Mucosa of stomach (tissue), 1 donor: Measurements from ENCODE around the gene EPM2AIP1.
"Not testable (repeated sequence)": the region's sequence is repeated elsewhere in the genome, so short reads cannot be mapped to it uniquely, and the experiment has no call there.

ENCODE experiments used
- H3K27me3 ChIP-seq: one replicate; pipeline ENCODE4 v1.7.0; 2013; ENCODE audit warnings: mild to moderate bottlenecking, low read length; ENCODE audit not compliant: control insufficient read depth, insufficient read depth
- H3K36me3 ChIP-seq: one replicate; pipeline ENCODE4 v1.7.0; 2013; ENCODE audit warnings: low read length; ENCODE audit not compliant: control insufficient read depth, insufficient read depth
- H3K4me1 ChIP-seq: one replicate; pipeline ENCODE4 v1.7.0; 2013; ENCODE audit warnings: mild to moderate bottlenecking, low read length; ENCODE audit not compliant: control insufficient read depth, insufficient read depth
- H3K4me3 ChIP-seq: one replicate; pipeline ENCODE4 v1.7.0; 2013; ENCODE audit warnings: low read length
- H3K9ac ChIP-seq: one replicate; pipeline ENCODE4 v1.7.0; 2013; ENCODE audit warnings: mild to moderate bottlenecking, low read length, moderate library complexity
- H3K9me3 ChIP-seq: one replicate; pipeline ENCODE4 v1.7.0; 2013; ENCODE audit warnings: mild to moderate bottlenecking, low read length, moderate library complexity; ENCODE audit not compliant: control insufficient read depth
- donor health status: Pancreatic carcinoma.

The EPM2AIP1 gene

GRCh38 chr3:36959821-36960220, 33.1 kb downstream of the EPM2AIP1 start:
- Histone ChIP-seq H3K9ac (no peak overlapping the region), H3K27me3 (no peaks in the 10 kb centered on the region), H3K4me1 (peaks cover 12% of the 10 kb centered on the region), H3K9me3 (no peaks in the 10 kb centered on the region), H3K36me3 (no peaks in the 10 kb centered on the region), H3K4me3 (no peak overlapping the region)

- Histone ChIP-seq H3K4me3 (no peak overlapping the region), H3K9me3 (no peaks in the 10 kb centered on the region), H3K4me1 (peaks cover 13% of the 10 kb centered on the region), H3K27me3 (no peaks in the 10 kb centered on the region), H3K9ac (no peak overlapping the region), H3K36me3 (no peaks in the 10 kb centered on the region)
Observed at GRCh38 chr3:36957862-36958686, 34.9 kb downstream of the EPM2AIP1 start.

DNA sequence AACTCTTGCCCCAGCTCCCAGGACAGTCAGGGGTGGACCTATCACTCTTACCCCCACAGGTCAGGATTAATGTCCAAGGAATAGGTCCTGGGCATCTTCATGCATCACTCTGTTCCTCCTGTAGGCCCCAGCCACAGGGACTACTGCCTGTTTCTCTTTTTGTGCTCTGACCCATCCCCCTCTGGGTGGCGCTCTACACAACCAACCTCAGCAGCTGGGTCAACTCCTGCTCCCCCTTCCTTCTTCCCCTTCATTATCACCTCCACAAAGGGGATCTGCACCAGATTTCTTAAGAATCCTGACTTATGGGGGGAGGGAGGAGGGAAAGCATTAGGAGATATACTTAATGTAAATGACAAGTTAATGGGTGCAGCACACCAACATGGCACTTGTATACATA, 35.9 kb downstream of the EPM2AIP1 start:
- Histone ChIP-seq H3K27me3 (no peaks in the 10 kb centered on the region), H3K36me3 (no peaks in the 10 kb centered on the region), H3K4me1 (peaks cover 13% of the 10 kb centered on the region), H3K9ac (no peak overlapping the region), H3K9me3 (no peaks in the 10 kb centered on the region), H3K4me3 (no peak overlapping the region)

DNA sequence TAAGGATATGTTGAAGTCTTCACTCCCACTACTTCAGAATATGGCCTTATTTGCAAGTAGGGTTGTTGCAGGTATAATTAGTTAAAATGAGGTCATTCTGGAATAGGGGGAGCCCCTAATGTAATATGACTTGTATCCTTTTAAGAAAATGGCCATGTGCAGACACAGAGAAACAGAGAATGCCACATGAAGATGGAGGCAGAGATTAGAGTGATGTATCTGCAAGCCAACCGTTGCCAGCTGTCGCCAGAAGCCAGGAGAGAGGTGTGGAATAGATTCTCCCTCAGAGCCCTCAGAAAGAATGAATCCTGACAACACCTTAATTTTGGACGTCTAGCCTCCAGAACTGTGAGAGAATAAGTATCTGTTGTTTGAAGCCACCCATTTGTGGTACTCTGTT, 36.8 kb downstream of the EPM2AIP1 start:
- H3K27me3 ChIP-seq, result no peaks in the 10 kb centered on the region
- no peak overlapping the region for H3K4me3 ChIP-seq
- H3K9me3 ChIP-seq, result no peaks in the 10 kb centered on the region
- H3K4me1 ChIP-seq, result peaks cover 13% of the 10 kb centered on the region
- H3K9ac ChIP-seq, result no peak overlapping the region
- no peaks in the 10 kb centered on the region for H3K36me3 ChIP-seq

DNA sequence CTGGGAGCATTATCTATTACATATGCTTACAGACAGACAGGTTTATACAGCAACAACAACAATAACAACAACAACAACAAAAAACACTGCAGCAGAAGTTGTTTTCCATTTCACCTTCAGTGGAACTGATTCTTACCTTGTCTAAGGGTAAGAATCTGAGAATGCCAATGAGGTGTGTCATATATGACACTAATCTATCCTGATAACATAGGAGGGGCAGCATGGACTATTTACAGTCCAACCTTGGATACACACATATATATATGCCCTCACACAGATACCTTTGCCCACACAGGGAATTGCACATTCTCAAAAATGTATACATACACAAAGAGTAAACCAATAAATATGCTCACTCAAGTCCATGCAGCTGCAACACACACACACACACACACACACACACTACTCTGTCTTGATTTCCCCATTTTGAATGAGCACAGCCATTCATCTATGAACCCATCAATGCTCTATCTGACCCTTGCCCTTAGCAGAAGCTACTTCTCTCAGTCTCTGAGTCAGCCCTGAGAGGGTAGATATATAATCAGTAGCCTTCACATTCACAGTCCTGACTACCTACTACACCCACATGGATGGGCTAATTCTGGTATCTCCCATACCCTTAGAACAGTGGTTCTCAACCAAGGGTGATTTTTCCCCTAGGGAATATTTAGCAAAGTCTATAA, 38.3 kb downstream of the EPM2AIP1 start:
- Histone ChIP-seq H3K4me3 (no peak overlapping the region), H3K27me3 (no peaks in the 10 kb centered on the region), H3K4me1 (peaks cover 13% of the 10 kb centered on the region), H3K36me3 (no peaks in the 10 kb centered on the region), H3K9me3 (no peaks in the 10 kb centered on the region), H3K9ac (no peak overlapping the region)

GRCh38 chr3:36947814-36948213, 45.1 kb downstream of the EPM2AIP1 start:
- not testable (repeated sequence) for H3K9me3 ChIP-seq, H3K4me3 ChIP-seq, H3K36me3 ChIP-seq, H3K27me3 ChIP-seq, H3K4me1 ChIP-seq, H3K9ac ChIP-seq

DNA sequence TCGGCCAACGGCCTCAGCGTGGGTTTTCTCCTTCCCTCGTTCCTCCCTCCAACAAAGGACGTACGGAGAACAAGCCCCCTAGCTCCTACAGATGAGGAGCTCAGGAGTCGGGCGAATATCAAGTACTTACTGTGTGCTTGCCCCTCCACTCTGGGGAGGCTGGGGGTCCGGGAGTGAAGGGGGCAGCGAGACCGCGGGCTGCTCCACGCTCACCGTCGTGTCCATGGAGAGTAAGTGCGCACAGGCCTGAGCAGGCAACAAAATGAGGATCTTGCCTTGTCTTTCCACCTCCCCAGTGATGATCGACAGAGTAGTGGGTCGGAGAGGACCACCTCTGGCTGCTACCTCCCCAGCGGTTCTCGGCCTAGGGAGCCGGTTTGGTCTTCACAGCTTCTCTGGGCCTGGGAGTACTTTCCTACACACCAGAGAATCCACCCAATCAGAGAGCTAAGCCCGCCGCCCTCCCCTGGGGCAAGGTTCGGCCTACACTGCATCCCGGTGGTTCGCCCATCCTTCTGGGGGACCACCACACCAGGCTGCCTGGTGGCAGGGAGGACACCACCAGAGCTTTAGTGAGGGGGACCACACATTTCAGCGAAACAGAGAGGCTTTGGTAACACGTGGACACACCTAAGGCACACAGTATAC, 47.5 kb downstream of the EPM2AIP1 start:
- Histone ChIP-seq H3K4me3 (peak overlapping the region; percentile 80), H3K36me3 (no peaks in the 10 kb centered on the region), H3K4me1 (no peaks in the 10 kb centered on the region), H3K9ac (no peak overlapping the region), H3K9me3 (no peaks in the 10 kb centered on the region), H3K27me3 (no peaks in the 10 kb centered on the region)

DNA sequence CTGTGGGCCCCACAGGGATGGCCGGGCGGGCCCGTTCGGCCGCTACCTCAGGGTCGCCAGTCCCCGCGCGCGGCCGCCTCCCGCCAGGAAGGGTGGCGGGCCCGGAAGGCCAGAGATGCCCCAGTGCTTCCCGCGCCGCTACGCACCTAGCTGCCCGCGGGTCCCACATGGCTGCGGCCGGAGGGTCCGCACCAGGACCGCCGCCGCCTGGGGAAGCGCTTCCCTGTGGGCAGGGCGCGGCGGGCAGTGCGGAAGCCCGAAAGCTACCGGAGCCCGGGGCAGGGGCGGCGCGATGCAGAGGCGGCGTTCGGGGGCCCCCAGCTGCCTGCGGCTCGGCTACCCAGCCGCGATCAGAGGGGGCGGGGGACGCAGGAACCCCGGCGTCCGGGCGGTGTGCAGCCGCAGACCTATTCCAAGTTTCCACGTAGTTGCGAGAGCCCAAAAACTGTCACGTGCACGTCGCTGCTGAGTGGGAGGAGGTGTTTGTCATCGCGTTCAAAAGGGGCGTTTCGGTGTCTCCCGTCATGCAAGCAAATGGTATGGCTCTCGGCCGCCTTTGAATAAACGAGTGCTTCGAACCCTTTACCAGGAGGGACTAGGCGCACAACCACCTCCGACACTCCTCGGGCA, 48.2 kb downstream of the EPM2AIP1 start, which contains the start of gene TRANK1:
Gene TRANK1, minus strand, starts transcription at position 414 of the 630 bp plus-strand sequence. Its CDS starts 245 bp downstream, at position 169.
- peak within 1 kb of the TSS; percentile 83 for H3K9ac ChIP-seq
- peak within 1 kb of the TSS; percentile 80 for H3K4me3 ChIP-seq
- no peaks in the 10 kb centered on the region for H3K27me3 ChIP-seq
- H3K4me1 ChIP-seq, result no peaks in the 10 kb centered on the region
- no peaks in the 10 kb centered on the region for H3K9me3 ChIP-seq
- H3K36me3 ChIP-seq, result no peaks in the 10 kb centered on the region

- Histone ChIP-seq H3K9me3 (no peaks in the 10 kb centered on the region), H3K4me1 (no peaks in the 10 kb centered on the region), H3K36me3 (no peaks in the 10 kb centered on the region), H3K27me3 (no peaks in the 10 kb centered on the region), H3K9ac (peak overlapping the region; percentile 83), H3K4me3 (peak overlapping the region; percentile 80)
Observed at GRCh38 chr3:36944012-36944640, 48.8 kb downstream of the EPM2AIP1 start.

- Histone ChIP-seq H3K9ac (peak overlapping the region; percentile 83), H3K4me1 (peaks cover under 1% of the 10 kb centered on the region), H3K9me3 (no peaks in the 10 kb centered on the region), H3K27me3 (no peaks in the 10 kb centered on the region), H3K36me3 (no peaks in the 10 kb centered on the region), H3K4me3 (peak overlapping the region; percentile 80)
Observed at GRCh38 chr3:36943601-36944000, 49.3 kb downstream of the EPM2AIP1 start.

GRCh38 chr3:36942638-36943248, 50.2 kb downstream of the EPM2AIP1 start:
- H3K4me1 ChIP-seq, result peaks cover 8% of the 10 kb centered on the region
- no peaks in the 10 kb centered on the region for H3K9me3 ChIP-seq
- H3K27me3 ChIP-seq, result no peaks in the 10 kb centered on the region
- H3K4me3 ChIP-seq, result no peak overlapping the region
- no peaks in the 10 kb centered on the region for H3K36me3 ChIP-seq
- H3K9ac ChIP-seq, result no peak overlapping the region
